Neural crest cell (in vitro differentiated cells): ENCODE data around the gene RIOK1. TPM values are rescaled to one million over a fixed set of nuclear protein-coding genes. Genes with fewer than 3 reads are reported as not detected.

ENCODE experiments used
- DNase-seq: peaks from one replicate; pipeline ENCODE4 v3.0.0; 2021; ENCODE audit warnings: low read depth, mixed read lengths, low spot score
- H3K27ac Mint-ChIP-seq: one replicate; pipeline ENCODE4 v1.8.0; 2021; ENCODE audit warnings: mild to moderate bottlenecking, mixed read lengths; ENCODE audit not compliant: unreplicated experiment
- H3K27me3 Mint-ChIP-seq: 2 replicates; pipeline ENCODE4 v1.8.0; 2021; ENCODE audit warnings: low read depth, mild to moderate bottlenecking, mixed read lengths
- H3K36me3 Mint-ChIP-seq: 2 replicates; pipeline ENCODE4 v1.8.0; 2021; ENCODE audit warnings: low read depth, mild to moderate bottlenecking, mixed read lengths
- H3K4me1 Mint-ChIP-seq: 2 replicates; pipeline ENCODE4 v1.8.0; 2021; ENCODE audit warnings: mixed read lengths
- H3K4me3 Mint-ChIP-seq: one replicate; pipeline ENCODE4 v1.8.0; 2021; ENCODE audit warnings: mild to moderate bottlenecking, mixed read lengths
- H3K9me3 Mint-ChIP-seq: 2 replicates; pipeline ENCODE4 v1.8.0; 2021; ENCODE audit warnings: mixed read lengths
- CTCF ChIP-seq: fragments of 200-600 bp; sonication (generic); conservative IDR thresholded peaks from 2 replicates; pipeline ENCODE4 v1.5.0; 2021; ENCODE audit warnings: antibody characterized with exemption, mild to moderate bottlenecking
- total RNA-seq: library from RNA; stranded (reverse); gene quantifications from 2 replicates; pipeline ENCODE4 v1.2.1, GENCODE V29; 2021

The RIOK1 gene
- total RNA-seq, 1 donor from 2014 or later = 28.0 TPM

- H3K9me3 Mint-ChIP-seq = peaks cover 4% of the 10 kb centered on the region
- H3K4me1 Mint-ChIP-seq = peaks cover 6% of the 10 kb centered on the region
- H3K4me3 Mint-ChIP-seq = no peak overlapping the region
- H3K27ac Mint-ChIP-seq = no peak overlapping the region
- H3K27me3 Mint-ChIP-seq = peaks cover 30% of the 10 kb centered on the region
- peaks cover 2% of the 10 kb centered on the region for H3K36me3 Mint-ChIP-seq
- TF ChIP-seq CTCF = no peak
- DNase-seq = no peak
Observed at GRCh38 chr6:7445101-7445500, 55.5 kb downstream of the RIOK1 start.

- TF ChIP-seq CTCF = no peak
- peaks cover 6% of the 10 kb centered on the region for H3K4me1 Mint-ChIP-seq
- H3K36me3 Mint-ChIP-seq = peaks cover 2% of the 10 kb centered on the region
- peaks cover 4% of the 10 kb centered on the region for H3K9me3 Mint-ChIP-seq
- H3K27ac Mint-ChIP-seq = no peak overlapping the region
- DNase-seq = no peak
- peaks cover 32% of the 10 kb centered on the region for H3K27me3 Mint-ChIP-seq
- H3K4me3 Mint-ChIP-seq = no peak overlapping the region
Observed at GRCh38 chr6:7445885-7446461, 56.4 kb downstream of the RIOK1 start.

GRCh38 chr6:7446619-7447325 is 57.2 kb downstream of the RIOK1 start:
- no peak for TF ChIP-seq CTCF
- Mint-ChIP-seq H3K9me3 (peaks cover 4% of the 10 kb centered on the region), H3K36me3 (peaks cover 2% of the 10 kb centered on the region), H3K27ac (no peak overlapping the region), H3K4me3 (no peak overlapping the region), H3K27me3 (peaks cover 32% of the 10 kb centered on the region), H3K4me1 (peaks cover 6% of the 10 kb centered on the region)
- no peak for DNase-seq

GRCh38 chr6:7448232-7448631 is 58.6 kb downstream of the RIOK1 start:
- H3K4me3 Mint-ChIP-seq = no peak overlapping the region
- H3K4me1 Mint-ChIP-seq = peaks cover 6% of the 10 kb centered on the region
- DNase-seq = no peak
- H3K27me3 Mint-ChIP-seq = peaks cover 27% of the 10 kb centered on the region
- TF ChIP-seq CTCF = no peak
- H3K27ac Mint-ChIP-seq = peak overlapping the region; percentile 13
- H3K36me3 Mint-ChIP-seq = no peaks in the 10 kb centered on the region
- no peaks in the 10 kb centered on the region for H3K9me3 Mint-ChIP-seq

- no peaks in the 10 kb centered on the region for H3K9me3 Mint-ChIP-seq
- H3K4me1 Mint-ChIP-seq = peaks cover 6% of the 10 kb centered on the region
- no peak for TF ChIP-seq CTCF
- H3K27ac Mint-ChIP-seq = no peak overlapping the region
- H3K27me3 Mint-ChIP-seq = peaks cover 27% of the 10 kb centered on the region
- no peaks in the 10 kb centered on the region for H3K36me3 Mint-ChIP-seq
- DNase-seq = no peak
- no peak overlapping the region for H3K4me3 Mint-ChIP-seq
Observed at GRCh38 chr6:7449018-7449417, 59.4 kb downstream of the RIOK1 start.
